ENCODE results near the gene PEAR1.

PEAR1 gene

DNA sequence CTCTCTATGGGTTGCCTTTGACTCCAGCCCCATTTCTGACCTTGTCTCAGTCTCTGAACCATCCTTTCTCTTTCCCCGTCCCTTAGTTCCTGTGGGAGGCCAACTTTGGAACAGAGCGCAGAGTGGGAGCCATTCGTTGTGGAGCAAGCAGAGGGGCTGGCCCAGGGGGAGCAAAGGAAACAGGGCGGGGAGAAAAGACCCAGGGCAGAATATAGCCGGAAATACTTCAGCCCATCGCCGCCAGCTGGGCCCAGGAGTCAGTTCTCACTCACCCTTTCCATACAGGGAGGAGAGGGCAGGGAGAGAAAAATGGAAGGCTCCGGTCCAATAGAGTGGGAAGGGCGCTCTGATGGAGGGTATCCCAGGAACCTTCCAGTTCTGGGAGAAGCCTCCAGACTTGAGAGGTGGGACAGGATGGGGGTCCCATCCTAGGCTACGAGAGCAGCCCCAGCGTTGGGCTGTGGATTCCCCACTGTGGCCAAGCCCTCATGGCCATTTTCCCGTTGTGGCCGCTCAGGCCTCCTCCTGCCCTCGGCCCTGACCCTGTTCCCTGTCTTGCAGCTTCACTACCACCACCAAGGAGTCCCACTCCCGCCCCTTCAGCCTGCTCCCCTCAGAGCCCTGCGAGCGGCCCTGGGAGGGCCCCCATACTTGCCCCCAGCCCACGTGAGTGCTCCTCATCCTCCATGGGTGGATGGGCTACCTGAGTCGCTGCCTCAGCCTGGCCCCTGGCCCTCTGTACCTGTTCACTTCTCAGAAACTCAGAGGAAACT is 10.9 kb downstream of the PEAR1 start:
- no peak overlapping the region for H3K4me3 ChIP-seq (ENCODE audit: low read depth, low read length)
- TF ChIP-seq, protein P1, sequence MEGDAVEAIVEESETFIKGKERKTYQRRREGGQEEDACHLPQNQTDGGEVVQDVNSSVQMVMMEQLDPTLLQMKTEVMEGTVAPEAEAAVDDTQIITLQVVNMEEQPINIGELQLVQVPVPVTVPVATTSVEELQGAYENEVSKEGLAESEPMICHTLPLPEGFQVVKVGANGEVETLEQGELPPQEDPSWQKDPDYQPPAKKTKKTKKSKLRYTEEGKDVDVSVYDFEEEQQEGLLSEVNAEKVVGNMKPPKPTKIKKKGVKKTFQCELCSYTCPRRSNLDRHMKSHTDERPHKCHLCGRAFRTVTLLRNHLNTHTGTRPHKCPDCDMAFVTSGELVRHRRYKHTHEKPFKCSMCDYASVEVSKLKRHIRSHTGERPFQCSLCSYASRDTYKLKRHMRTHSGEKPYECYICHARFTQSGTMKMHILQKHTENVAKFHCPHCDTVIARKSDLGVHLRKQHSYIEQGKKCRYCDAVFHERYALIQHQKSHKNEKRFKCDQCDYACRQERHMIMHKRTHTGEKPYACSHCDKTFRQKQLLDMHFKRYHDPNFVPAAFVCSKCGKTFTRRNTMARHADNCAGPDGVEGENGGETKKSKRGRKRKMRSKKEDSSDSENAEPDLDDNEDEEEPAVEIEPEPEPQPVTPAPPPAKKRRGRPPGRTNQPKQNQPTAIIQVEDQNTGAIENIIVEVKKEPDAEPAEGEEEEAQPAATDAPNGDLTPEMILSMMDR (IDR thresholded peaks at IDR 0.05; ENCODE audit: low read depth, low read length) = no peak

DNA sequence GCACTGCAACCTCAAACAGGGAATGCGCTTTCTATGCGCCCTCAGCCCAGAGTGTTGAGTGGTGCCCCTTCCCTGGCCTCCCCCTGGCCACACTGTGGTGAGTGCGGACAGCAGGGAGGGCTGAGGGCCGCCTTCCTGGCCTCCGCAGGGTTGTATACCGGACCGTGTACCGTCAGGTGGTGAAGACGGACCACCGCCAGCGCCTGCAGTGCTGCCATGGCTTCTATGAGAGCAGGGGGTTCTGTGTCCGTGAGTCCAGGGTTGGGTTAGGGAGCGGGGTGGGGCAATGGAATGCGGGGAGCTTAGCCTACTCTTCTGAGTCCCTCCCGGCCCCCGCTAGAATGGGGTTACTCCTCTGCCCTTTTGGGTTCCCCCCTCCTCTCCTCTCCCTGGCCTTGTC is 11.7 kb downstream of the PEAR1 start:
- H3K9me3 ChIP-seq (ENCODE audit: severe bottlenecking) = no peaks in the 10 kb centered on the region
- no peak overlapping the region for H3K27ac ChIP-seq
- H3K36me3 ChIP-seq = no peaks in the 10 kb centered on the region
- TF ChIP-seq, protein P1 (IDR thresholded peaks at IDR 0.05; ENCODE audit: low read depth, low read length) = no peak
- DNase-seq = no peak
- H3K4me3 ChIP-seq (ENCODE audit: low read depth, low read length) = no peak overlapping the region
- H3K27me3 ChIP-seq (ENCODE audit: insufficient read depth, low read depth, severe bottlenecking) = no peaks in the 10 kb centered on the region

More for the DNA sequence above, 10.9 kb downstream of the PEAR1 start:
- Histone ChIP-seq H3K9me3 (ENCODE audit: severe bottlenecking) (no peaks in the 10 kb centered on the region), H3K27me3 (ENCODE audit: insufficient read depth, low read depth, severe bottlenecking) (no peaks in the 10 kb centered on the region), H3K36me3 (no peaks in the 10 kb centered on the region), H3K27ac (no peak overlapping the region)
- no peak for DNase-seq

DNA sequence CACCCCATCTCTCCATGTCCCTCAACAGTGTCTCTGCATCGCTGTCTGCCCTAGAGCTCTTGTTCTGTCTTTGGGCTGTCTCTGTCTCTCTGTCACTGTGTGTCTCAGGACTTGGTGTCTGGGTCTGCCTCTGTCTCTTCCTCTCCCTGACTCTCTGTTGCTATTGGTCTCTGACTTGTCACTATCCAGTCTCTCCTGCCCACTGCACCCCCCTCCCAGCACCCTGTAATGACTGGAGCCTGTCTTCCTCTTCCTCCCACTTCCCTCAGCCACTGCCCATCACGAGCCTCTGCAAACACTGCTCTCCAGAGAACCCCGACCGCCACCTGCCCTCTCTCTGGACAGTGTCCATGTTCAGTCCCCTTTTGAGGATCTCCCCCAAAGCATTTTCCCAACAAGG is 12.1 kb downstream of the PEAR1 start:
- TF ChIP-seq, protein P1 (IDR thresholded peaks at IDR 0.05; ENCODE audit: low read depth, low read length) = no peak
- Histone ChIP-seq H3K27ac (no peak overlapping the region), H3K27me3 (ENCODE audit: insufficient read depth, low read depth, severe bottlenecking) (no peaks in the 10 kb centered on the region), H3K9me3 (ENCODE audit: severe bottlenecking) (no peaks in the 10 kb centered on the region), H3K36me3 (no peaks in the 10 kb centered on the region), H3K4me3 (ENCODE audit: low read depth, low read length) (no peak overlapping the region)
- no peak for DNase-seq

DNA sequence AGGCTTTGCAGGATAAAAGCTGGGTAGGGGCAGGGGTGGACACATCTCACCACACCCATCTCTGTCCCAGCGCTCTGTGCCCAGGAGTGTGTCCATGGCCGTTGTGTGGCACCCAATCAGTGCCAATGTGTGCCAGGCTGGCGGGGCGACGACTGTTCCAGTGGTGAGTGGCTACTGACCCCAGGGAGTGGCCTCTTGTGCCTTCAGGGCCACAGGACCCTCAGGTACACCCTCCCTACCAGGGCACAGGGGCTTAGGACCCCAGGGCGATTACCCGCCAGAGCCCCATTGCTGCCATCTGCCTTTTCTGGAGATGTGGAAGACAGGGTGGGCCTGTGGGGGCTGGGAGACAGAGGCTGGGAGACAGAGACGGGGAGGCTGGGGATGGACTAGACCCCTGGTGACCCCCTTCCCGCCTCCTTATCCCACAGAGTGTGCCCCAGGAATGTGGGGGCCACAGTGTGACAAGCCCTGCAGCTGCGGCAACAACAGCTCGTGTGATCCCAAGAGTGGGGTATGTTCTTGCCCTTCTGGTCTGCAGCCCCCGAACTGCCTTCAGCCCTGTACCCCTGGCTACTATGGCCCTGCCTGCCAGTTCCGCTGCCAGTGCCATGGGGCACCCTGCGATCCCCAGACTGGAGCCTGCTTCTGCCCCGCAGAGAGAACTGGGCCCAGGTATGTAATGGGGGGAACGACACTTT is 12.8 kb downstream of the PEAR1 start:
- TF ChIP-seq, protein P1 (IDR thresholded peaks at IDR 0.05; ENCODE audit: low read depth, low read length) = no peak
- Histone ChIP-seq H3K27ac (no peak overlapping the region), H3K9me3 (ENCODE audit: severe bottlenecking) (no peaks in the 10 kb centered on the region), H3K36me3 (no peaks in the 10 kb centered on the region), H3K27me3 (ENCODE audit: insufficient read depth, low read depth, severe bottlenecking) (no peaks in the 10 kb centered on the region), H3K4me3 (ENCODE audit: low read depth, low read length) (no peak overlapping the region)
- no peak for DNase-seq

DNA sequence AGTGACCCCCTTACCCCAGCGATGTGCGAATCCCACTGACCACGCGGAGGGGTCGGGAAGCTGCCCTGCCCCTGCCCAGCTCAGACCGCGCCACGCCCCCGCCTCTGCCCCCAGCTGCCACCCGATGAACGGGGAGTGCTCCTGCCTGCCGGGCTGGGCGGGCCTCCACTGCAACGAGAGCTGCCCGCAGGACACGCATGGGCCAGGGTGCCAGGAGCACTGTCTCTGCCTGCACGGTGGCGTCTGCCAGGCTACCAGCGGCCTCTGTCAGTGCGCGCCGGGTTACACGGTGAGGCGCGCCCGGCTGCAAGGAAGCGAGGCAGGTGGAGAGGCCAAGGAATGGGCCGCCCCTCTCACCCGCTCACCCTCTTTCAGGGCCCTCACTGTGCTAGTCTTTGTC is 15.0 kb downstream of the PEAR1 start:
- Histone ChIP-seq H3K4me3 (ENCODE audit: low read depth, low read length) (no peak overlapping the region), H3K9me3 (ENCODE audit: severe bottlenecking) (no peaks in the 10 kb centered on the region), H3K27ac (no peak overlapping the region), H3K27me3 (ENCODE audit: insufficient read depth, low read depth, severe bottlenecking) (no peaks in the 10 kb centered on the region), H3K36me3 (no peaks in the 10 kb centered on the region)
- TF ChIP-seq, protein P1 (IDR thresholded peaks at IDR 0.05; ENCODE audit: low read depth, low read length) = no peak
- DNase-seq = no peak
